HepG2 (cell line): ENCODE results near the gene PANK4. TPM values are rescaled to one million over a fixed set of nuclear protein-coding genes. Genes with fewer than 3 reads are reported as not detected.

Source experiments
- AGO2 ChIP-seq: fragments of 200-400 bp; formaldehyde crosslinking; optimal IDR thresholded peaks from 2 replicates; pipeline ENCODE3; 2017; ENCODE audit warnings: mild to moderate bottlenecking, low read depth, low read length, moderate library complexity
- ARID5B ChIP-seq: IDR thresholded peaks from 2 replicates; pipeline ENCODE4 v1.4.0; 2020; ENCODE audit warnings: mild to moderate bottlenecking, missing genetic modification reagents
- ASH2L ChIP-seq: fragments of 300-600, 200-600 bp; sonication (generic); IDR thresholded peaks from 2 replicates; pipeline ENCODE4 v1.7.0; 2017; ENCODE audit warnings: low read depth, mild to moderate bottlenecking, moderate library complexity, mixed read lengths, low read length; ENCODE audit not compliant: insufficient read length
- ATRX ChIP-seq: sonication (generic); formaldehyde crosslinking; IDR thresholded peaks from 2 replicates; pipeline ENCODE4 v1.4.0; 2020; ENCODE audit warnings: missing genetic modification reagents, borderline replicate concordance
- BCL6 ChIP-seq: IDR thresholded peaks from 2 replicates; pipeline ENCODE4 v1.6.1; 2016; ENCODE audit warnings: missing genetic modification reagents, missing compliant biosample characterization
- CC2D1A ChIP-seq: sonication (generic); formaldehyde crosslinking; IDR thresholded peaks from 2 replicates; pipeline ENCODE4 v1.8.1; 2023; ENCODE audit warnings: mild to moderate bottlenecking, missing genetic modification reagents
- CSRNP2 ChIP-seq: sonication (generic); formaldehyde crosslinking; conservative IDR thresholded peaks from 2 replicates; pipeline ENCODE4 v1.8.0; 2022; ENCODE audit warnings: low read depth, missing genetic modification reagents
- IRF9 ChIP-seq: sonication (generic); formaldehyde crosslinking; IDR thresholded peaks from 2 replicates; pipeline ENCODE4 v1.8.0; 2022; ENCODE audit warnings: missing genetic modification reagents, mild to moderate bottlenecking, borderline replicate concordance
- JUN ChIP-seq: sonication (generic); formaldehyde crosslinking; IDR thresholded peaks from 2 replicates; pipeline ENCODE4 v1.4.0; 2020; ENCODE audit warnings: mild to moderate bottlenecking, missing genetic modification reagents
- MAFF ChIP-seq: IDR thresholded peaks from 2 replicates; pipeline ENCODE4 v1.6.1; 2011; ENCODE audit warnings: low read depth, low read length, improper control_type of control experiment
- MAZ ChIP-seq, 2 experiments: sonication (generic) in 1 of 2; formaldehyde crosslinking in 1 of 2; IDR thresholded peaks; 2 replicates each; pipeline versions ENCODE4 v1.5.0 to v1.6.1; 2012 to 2020; ENCODE audit warnings: low read depth in 2 of 2, mild to moderate bottlenecking in 2 of 2, borderline replicate concordance in 1 of 2, improper control_type of control experiment in 1 of 2, low read length in 1 of 2, missing genetic modification reagents in 1 of 2, moderate library complexity in 1 of 2
- NR1H2 ChIP-seq: sonication (generic); formaldehyde crosslinking; IDR thresholded peaks from 2 replicates; pipeline ENCODE4 v1.8.1; 2022; ENCODE audit warnings: low read depth, missing genetic modification reagents, borderline replicate concordance
- NR2F6 ChIP-seq, 2 experiments: IDR thresholded peaks; 2 replicates each; pipeline ENCODE4 v1.6.1; 2016; ENCODE audit warnings: antibody characterized with exemption in 1 of 2, mild to moderate bottlenecking in 1 of 2
- PHF20 ChIP-seq: sonication (generic); formaldehyde crosslinking; IDR thresholded peaks from 2 replicates; pipeline ENCODE4 v1.5.0; 2020; ENCODE audit warnings: mild to moderate bottlenecking, missing genetic modification reagents
- PRMT3 ChIP-seq: sonication (generic); formaldehyde crosslinking; IDR thresholded peaks from 2 replicates; pipeline ENCODE4 v1.8.1; 2022; ENCODE audit warnings: low read depth, mild to moderate bottlenecking, moderate library complexity, missing genetic modification reagents, borderline replicate concordance
- RFXAP ChIP-seq: sonication (generic); formaldehyde crosslinking; IDR thresholded peaks from 2 replicates; pipeline ENCODE4 v1.4.0; 2020; ENCODE audit warnings: missing genetic modification reagents, borderline replicate concordance
- TEAD2 ChIP-seq: sonication (generic); formaldehyde crosslinking; IDR thresholded peaks from 2 replicates; pipeline ENCODE4 v1.9.0; 2021; ENCODE audit warnings: missing genetic modification reagents
- ZFP1 ChIP-seq: IDR thresholded peaks from 2 replicates; pipeline ENCODE4 v1.6.1; 2016
- ZNF235 ChIP-seq: sonication (generic); formaldehyde crosslinking; IDR thresholded peaks from 2 replicates; pipeline ENCODE4 v1.8.1; 2023; ENCODE audit warnings: mild to moderate bottlenecking, missing genetic modification reagents, borderline replicate concordance
- ZNF557 ChIP-seq: sonication (generic); formaldehyde crosslinking; IDR thresholded peaks from 2 replicates; pipeline ENCODE4 v1.4.0; 2020; ENCODE audit warnings: missing genetic modification reagents
- ZNF605 ChIP-seq: sonication (generic); formaldehyde crosslinking; IDR thresholded peaks from 2 replicates; pipeline ENCODE4 v1.8.0; 2022; ENCODE audit warnings: mild to moderate bottlenecking, missing genetic modification reagents
- ZNF619 ChIP-seq: sonication (generic); formaldehyde crosslinking; IDR thresholded peaks from 2 replicates; pipeline ENCODE4 v1.4.0; 2020; ENCODE audit warnings: mild to moderate bottlenecking, missing genetic modification reagents
- ZNF749 ChIP-seq: sonication (generic); formaldehyde crosslinking; IDR thresholded peaks from 2 replicates; pipeline ENCODE4 v1.8.0; 2022; ENCODE audit warnings: mild to moderate bottlenecking, missing genetic modification reagents, moderate library complexity, borderline replicate concordance
- ZSCAN20 ChIP-seq: sonication (generic); formaldehyde crosslinking; IDR thresholded peaks from 2 replicates; pipeline ENCODE4 v1.4.0; 2020; ENCODE audit warnings: missing genetic modification reagents, mild to moderate bottlenecking, borderline replicate concordance
- ZZZ3 ChIP-seq: sonication (generic); formaldehyde crosslinking; IDR thresholded peaks from 2 replicates; pipeline ENCODE4 v1.4.0; 2020; ENCODE audit warnings: missing genetic modification reagents, mild to moderate bottlenecking, borderline replicate concordance
- polyA plus RNA-seq, 8 experiments: library from polyadenylated mRNA; depleted of rRNA in 3 of 8; stranded (reverse) in 7 of 8; unstranded in 1 of 8; fragments of >200 nt; fragmentation: Illumina TruSeq in 4 of 8; extraction: Trizol in 4 of 8; gene quantifications; 2 replicates each; pipeline versions ENCODE4 v1.2.1 to v1.2.3, GENCODE V29; 2011 to 2016; ENCODE audit warnings: low read depth in 4 of 8, missing spikeins in 1 of 8, mixed read lengths in 1 of 8; ENCODE audit not compliant: insufficient read depth in 1 of 8
- total RNA-seq, 5 experiments: library from RNA; depleted of rRNA; stranded (reverse); fragments of >200 nt; fragmentation: Illumina TruSeq; extraction: Trizol; gene quantifications; 2 replicates each; pipeline ENCODE4 v1.2.3, GENCODE V29; 2016; ENCODE audit warnings: low read depth in 1 of 5

The PANK4 gene
- total and polyA plus RNA-seq, 2 of the 13 experiments (the other 11 are each of a cell fraction or from before 2014, with no cell fraction given) = 17.4 to 19.3 TPM

GRCh38 chr1:2548068-2548589 lies 21.7 kb upstream of the PANK4 start (continued):
- no peak for TF ChIP-seq ZSCAN20
- TF ChIP-seq AGO2 = no peak
- TF ChIP-seq CSRNP2 (CRISPR knock-in tag) = no peak
- TF ChIP-seq BCL6 = no peak
- no peak for TF ChIP-seq ASH2L
- TF ChIP-seq ZZZ3 = 0 out of 2 replicates have a peak, but pooled peaks have one; percentile 10
- TF ChIP-seq ZFP1 = no peak
- no peak for TF ChIP-seq JUN
- no peak for TF ChIP-seq NR1H2
- TF ChIP-seq IRF9 (CRISPR knock-in tag) = no peak
- TF ChIP-seq RFXAP (CRISPR knock-in tag) = no peak
- TF ChIP-seq ZNF605 (CRISPR knock-in tag) = no peak; the same call in 1 of the 2 replicates
- no peak for TF ChIP-seq CC2D1A
- TF ChIP-seq MAZ (IDR thresholded peaks at IDR 0.05; ENCODE audit: borderline replicate concordance, low read depth, low read length) = no peak
- TF ChIP-seq MAZ (CRISPR knock-in tag; IDR thresholded peaks at IDR 0.05; ENCODE audit: low read depth) = no peak
- TF ChIP-seq PHF20 (CRISPR knock-in tag) = no peak; the same call in 1 of the 2 replicates
- TF ChIP-seq ZNF749 (CRISPR knock-in tag) = no peak
- TF ChIP-seq ZNF557 (CRISPR knock-in tag) = no peak
- no peak for TF ChIP-seq MAFF
- TF ChIP-seq PRMT3 = no peak
- TF ChIP-seq ATRX = no peak
- TF ChIP-seq ZNF619 (CRISPR knock-in tag) = no peak
- TF ChIP-seq NR2F6 (IDR thresholded peaks at IDR 0.05) = 0 out of 2 replicates have a peak, but pooled peaks have one; percentile 7
- no peak for TF ChIP-seq NR2F6 (CRISPR knock-in tag; IDR thresholded peaks at IDR 0.05)
- TF ChIP-seq ZNF235 (CRISPR knock-in tag) = 0 out of 2 replicates have a peak, but pooled peaks have one; percentile 30
- no peak for TF ChIP-seq ARID5B
- no peak for TF ChIP-seq TEAD2 (CRISPR knock-in tag)
